ENCODE results near the gene TIAL1. TPM values are rescaled to one million over a fixed set of nuclear protein-coding genes. Genes with fewer than 3 reads are reported as not detected.
"Not testable (repeated sequence)": the region's sequence is repeated elsewhere in the genome, so short reads cannot be mapped to it uniquely, and the experiment has no call there.

Gene TIAL1
- total RNA-seq, 1 experiment from 2014 or later, result 61.6 TPM

- DNase-seq (ENCODE audit: low spot score); in situ Hi-C loops (cut with HindIII; ENCODE audit: low sequenced_read_pairs): not testable (repeated sequence)
These were observed 37.3 kb downstream of the TIAL1 start for GRCh38 chr10:119559511-119559910.

GRCh38 chr10:119556081-119556480 lies 40.7 kb downstream of the TIAL1 start:
- in situ Hi-C loops (cut with HindIII; ENCODE audit: low sequenced_read_pairs); DNase-seq (ENCODE audit: low spot score): not testable (repeated sequence)

- no peak for DNase-seq (ENCODE audit: low spot score)
- in situ Hi-C loops (cut with HindIII; ENCODE audit: low sequenced_read_pairs), result no loop called here
These were observed 41.5 kb downstream of the TIAL1 start for GRCh38 chr10:119555178-119555784.

- in situ Hi-C loops (cut with HindIII; ENCODE audit: low sequenced_read_pairs), result no loop called here
- no peak for DNase-seq (ENCODE audit: low spot score)
These were observed 45.9 kb downstream of the TIAL1 start for GRCh38 chr10:119550827-119551226.

- DNase-seq (ENCODE audit: low spot score), result no peak
- in situ Hi-C loops (cut with HindIII; ENCODE audit: low sequenced_read_pairs), result no loop called here
These were observed 47.3 kb downstream of the TIAL1 start for GRCh38 chr10:119549247-119549999.

GRCh38 chr10:119546009-119546408 lies 50.8 kb downstream of the TIAL1 start:
- in situ Hi-C loops (cut with HindIII; ENCODE audit: low sequenced_read_pairs), result no loop called here

GRCh38 chr10:119545310-119545709 lies 51.5 kb downstream of the TIAL1 start:
- no peak for DNase-seq (ENCODE audit: low spot score)
- in situ Hi-C loops (cut with HindIII; ENCODE audit: low sequenced_read_pairs), result no loop called here

More at GRCh38 chr10:119546009-119546408, 50.8 kb downstream of the TIAL1 start:
- no peak for DNase-seq (ENCODE audit: low spot score)

GRCh38 chr10:119543814-119544642 lies 52.7 kb downstream of the TIAL1 start:
- DNase-seq (ENCODE audit: low spot score), result no peak

GRCh38 chr10:119542988-119543813 lies 53.6 kb downstream of the TIAL1 start:
- no peak for DNase-seq (ENCODE audit: low spot score)
- in situ Hi-C loops (cut with HindIII; ENCODE audit: low sequenced_read_pairs), result no loop called here

More at GRCh38 chr10:119543814-119544642, 52.7 kb downstream of the TIAL1 start:
- in situ Hi-C loops (cut with HindIII; ENCODE audit: low sequenced_read_pairs), result no loop called here

GRCh38 chr10:119542357-119542987 lies 54.3 kb downstream of the TIAL1 start, which contains the start of gene RGS10:
TSS of gene RGS10 (minus strand) at chr10:119542719. CDS start at chr10:119542638, 81 bp downstream.
- in situ Hi-C loops (cut with HindIII; ENCODE audit: low sequenced_read_pairs), result no loop called here
- DNase-seq (ENCODE audit: low spot score), result peak; percentile 13

- in situ Hi-C loops (cut with HindIII; ENCODE audit: low sequenced_read_pairs), result no loop called here
- no peak for DNase-seq (ENCODE audit: low spot score)
These were observed 55.1 kb downstream of the TIAL1 start for GRCh38 chr10:119541459-119542356.

- no peak for DNase-seq (ENCODE audit: low spot score)
- in situ Hi-C loops (cut with HindIII; ENCODE audit: low sequenced_read_pairs), result no loop called here
These were observed 55.7 kb downstream of the TIAL1 start for GRCh38 chr10:119541046-119541445.

- in situ Hi-C loops (cut with HindIII; ENCODE audit: low sequenced_read_pairs), result no loop called here
These were observed 56.7 kb downstream of the TIAL1 start for GRCh38 chr10:119540038-119540437.

GRCh38 chr10:119539359-119539825 lies 57.4 kb downstream of the TIAL1 start:
- no peak for DNase-seq (ENCODE audit: low spot score)
- in situ Hi-C loops (cut with HindIII; ENCODE audit: low sequenced_read_pairs), result no loop called here

More at GRCh38 chr10:119540038-119540437, 56.7 kb downstream of the TIAL1 start:
- DNase-seq (ENCODE audit: low spot score), result no peak

- in situ Hi-C loops (cut with HindIII; ENCODE audit: low sequenced_read_pairs), result no loop called here
- no peak for DNase-seq (ENCODE audit: low spot score)
These were observed 58.0 kb downstream of the TIAL1 start for GRCh38 chr10:119538632-119539358.

- no peak for DNase-seq (ENCODE audit: low spot score)
- in situ Hi-C loops (cut with HindIII; ENCODE audit: low sequenced_read_pairs), result no loop called here
These were observed 58.7 kb downstream of the TIAL1 start for GRCh38 chr10:119537953-119538630.

Data from G401 (cell line).